Measurements from ENCODE around the gene TNS4. TPM values are rescaled to one million over a fixed set of nuclear protein-coding genes. Genes with fewer than 3 reads are reported as not detected.

Gene TNS4
- total RNA-seq, 1 donor from 2014 or later, result not detected

DNA sequence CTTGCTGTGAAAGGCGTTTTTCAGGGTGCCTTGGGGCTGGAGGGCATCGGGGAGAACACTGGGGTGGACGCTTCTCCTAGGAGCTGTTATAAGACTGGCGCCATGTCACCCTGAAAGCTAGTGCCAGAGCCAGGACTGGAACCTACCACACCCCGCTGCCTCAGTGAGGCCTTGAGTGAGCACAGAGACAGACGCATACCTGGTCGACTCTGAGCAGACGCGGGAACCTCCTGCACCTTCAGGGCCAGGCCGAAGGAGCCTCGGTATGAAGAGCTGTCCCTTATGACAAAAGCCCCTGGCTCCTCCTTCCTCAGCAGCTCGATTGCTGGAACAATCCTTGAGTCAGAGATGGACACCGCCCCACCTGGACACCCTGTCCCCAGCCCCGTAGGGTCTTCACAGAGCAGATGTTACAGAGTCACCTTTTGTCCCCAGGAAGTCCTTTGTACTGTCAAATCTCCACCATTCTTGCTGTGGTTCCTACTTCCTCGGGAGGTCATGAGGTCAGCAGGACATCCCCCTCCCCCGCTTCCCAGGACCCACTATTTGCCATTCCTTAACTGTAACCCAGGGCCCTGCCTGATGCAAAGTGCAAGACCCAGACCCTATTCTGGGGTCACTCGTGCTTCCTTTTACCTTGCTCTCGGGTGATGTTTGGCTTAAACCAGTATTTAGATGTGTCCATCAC, 17.0 kb downstream of the TNS4 start:
- no peak for DNase-seq
- TF ChIP-seq, protein P1, sequence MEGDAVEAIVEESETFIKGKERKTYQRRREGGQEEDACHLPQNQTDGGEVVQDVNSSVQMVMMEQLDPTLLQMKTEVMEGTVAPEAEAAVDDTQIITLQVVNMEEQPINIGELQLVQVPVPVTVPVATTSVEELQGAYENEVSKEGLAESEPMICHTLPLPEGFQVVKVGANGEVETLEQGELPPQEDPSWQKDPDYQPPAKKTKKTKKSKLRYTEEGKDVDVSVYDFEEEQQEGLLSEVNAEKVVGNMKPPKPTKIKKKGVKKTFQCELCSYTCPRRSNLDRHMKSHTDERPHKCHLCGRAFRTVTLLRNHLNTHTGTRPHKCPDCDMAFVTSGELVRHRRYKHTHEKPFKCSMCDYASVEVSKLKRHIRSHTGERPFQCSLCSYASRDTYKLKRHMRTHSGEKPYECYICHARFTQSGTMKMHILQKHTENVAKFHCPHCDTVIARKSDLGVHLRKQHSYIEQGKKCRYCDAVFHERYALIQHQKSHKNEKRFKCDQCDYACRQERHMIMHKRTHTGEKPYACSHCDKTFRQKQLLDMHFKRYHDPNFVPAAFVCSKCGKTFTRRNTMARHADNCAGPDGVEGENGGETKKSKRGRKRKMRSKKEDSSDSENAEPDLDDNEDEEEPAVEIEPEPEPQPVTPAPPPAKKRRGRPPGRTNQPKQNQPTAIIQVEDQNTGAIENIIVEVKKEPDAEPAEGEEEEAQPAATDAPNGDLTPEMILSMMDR (IDR thresholded peaks at IDR 0.05; ENCODE audit: borderline replicate concordance), result no peak
- Histone ChIP-seq H3K36me3 (no peaks in the 10 kb centered on the region), H3K27ac (replicated peaks) (no peak overlapping the region), H3K4me1 (peaks cover 4% of the 10 kb centered on the region), H3K9me3 (replicated peaks) (no peaks in the 10 kb centered on the region), H3K27me3 (ENCODE audit: low read depth) (no peaks in the 10 kb centered on the region), H3K4me3 (no peak overlapping the region)
- intact Hi-C loops (cut with micrococcal nuclease), result no loop called here

DNA sequence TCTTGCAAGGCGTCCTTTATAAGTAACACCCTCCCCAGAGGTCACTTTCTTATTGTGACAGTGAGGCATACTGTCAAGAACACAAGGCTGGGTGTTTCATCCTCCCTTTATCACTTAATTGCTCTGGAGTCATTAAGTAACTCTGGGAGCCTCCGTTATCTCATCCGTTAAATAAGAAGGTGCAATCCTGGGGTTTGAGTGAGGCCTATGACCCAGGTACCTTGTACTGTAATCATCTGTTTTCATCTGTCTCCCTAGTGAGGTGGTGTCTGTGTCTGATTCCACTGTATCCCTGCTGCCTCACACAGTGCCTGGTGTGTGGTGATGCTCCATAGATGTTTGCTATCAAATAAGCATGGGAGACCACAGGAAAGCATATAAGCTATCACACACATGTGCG, 17.7 kb downstream of the TNS4 start:
- Histone ChIP-seq H3K27ac (replicated peaks) (no peak overlapping the region), H3K36me3 (no peaks in the 10 kb centered on the region), H3K4me1 (peaks cover 4% of the 10 kb centered on the region), H3K9me3 (replicated peaks) (no peaks in the 10 kb centered on the region), H3K27me3 (ENCODE audit: low read depth) (no peaks in the 10 kb centered on the region), H3K4me3 (no peak overlapping the region)
- intact Hi-C loops (cut with micrococcal nuclease), result no loop called here
- TF ChIP-seq, protein P1 (IDR thresholded peaks at IDR 0.05; ENCODE audit: borderline replicate concordance), result no peak
- DNase-seq, result no peak

DNA sequence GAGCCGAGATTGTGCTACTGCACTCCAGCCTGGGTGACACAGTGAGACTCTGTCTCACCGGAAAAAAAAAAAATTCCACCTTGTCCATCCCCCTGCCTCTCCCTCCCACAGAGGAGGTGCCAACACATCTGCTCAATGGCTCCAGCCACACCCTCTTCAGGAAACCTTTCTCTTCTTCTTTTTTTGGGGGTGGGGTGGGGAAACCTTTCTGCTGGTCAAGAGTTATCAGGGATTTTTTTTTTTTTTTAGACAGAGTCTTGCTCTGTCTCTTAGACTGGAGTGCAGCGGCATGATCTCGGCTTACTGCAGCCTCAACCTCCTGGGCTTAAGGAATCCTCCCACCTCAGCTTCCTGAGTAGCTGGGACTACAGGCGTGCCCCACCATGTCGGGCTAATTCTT, 18.7 kb downstream of the TNS4 start:
- intact Hi-C loops (cut with micrococcal nuclease), result no loop called here
- DNase-seq, result no peak
- Histone ChIP-seq H3K9me3 (replicated peaks) (no peaks in the 10 kb centered on the region), H3K27ac (replicated peaks) (no peak overlapping the region), H3K4me3 (no peak overlapping the region), H3K36me3 (no peaks in the 10 kb centered on the region), H3K27me3 (ENCODE audit: low read depth) (no peaks in the 10 kb centered on the region), H3K4me1 (peaks cover 4% of the 10 kb centered on the region)
- TF ChIP-seq, protein P1 (IDR thresholded peaks at IDR 0.05; ENCODE audit: borderline replicate concordance), result no peak

DNA sequence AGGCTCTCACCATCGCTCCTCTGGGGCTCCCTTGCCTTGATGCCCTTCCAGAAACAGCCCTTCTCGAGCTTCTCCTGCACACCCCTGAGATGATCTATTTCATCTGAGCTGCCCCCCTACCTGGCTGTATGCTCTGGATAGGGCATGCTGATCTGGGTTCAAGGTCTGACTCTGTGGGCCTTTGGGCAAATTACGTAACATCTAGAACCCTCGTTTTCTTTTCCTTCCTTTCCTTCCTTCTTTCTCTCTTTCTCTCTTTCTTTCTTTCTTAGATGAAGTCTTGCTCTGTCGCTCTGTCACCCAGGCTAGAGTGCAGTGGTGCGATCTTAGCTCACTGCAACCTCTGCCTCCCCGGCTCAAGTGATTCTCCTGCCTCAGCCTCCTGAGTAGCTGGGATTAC, 20.3 kb downstream of the TNS4 start:
- DNase-seq, result no peak
- H3K27ac ChIP-seq (replicated peaks), result no peak overlapping the region

DNA sequence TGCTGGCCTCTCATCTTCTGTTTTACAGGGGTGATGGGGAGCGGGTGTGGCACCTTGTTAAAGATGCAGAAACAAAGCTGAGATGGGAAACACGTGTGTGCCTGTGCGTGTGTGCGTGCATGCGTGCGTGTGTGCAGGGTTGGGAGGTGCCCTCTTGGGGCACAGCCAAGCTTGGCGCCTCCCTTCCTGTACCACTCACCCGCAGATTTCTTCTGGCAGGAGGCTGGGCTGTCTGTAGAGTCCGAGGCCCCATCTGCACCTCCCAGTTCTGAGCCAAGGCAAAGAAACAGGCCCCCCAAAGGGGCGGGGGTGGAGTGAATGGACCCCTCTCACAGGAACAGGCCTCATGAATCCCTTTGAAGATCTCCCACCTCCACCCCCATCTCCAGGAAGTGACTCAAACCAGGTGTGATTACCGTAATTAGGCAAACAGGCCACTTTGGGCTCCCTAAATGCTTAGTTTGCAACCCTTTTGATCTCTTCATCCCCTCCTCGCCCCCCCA, 20.9 kb downstream of the TNS4 start:
- Histone ChIP-seq H3K36me3 (no peaks in the 10 kb centered on the region), H3K4me1 (peaks cover 9% of the 10 kb centered on the region), H3K9me3 (replicated peaks) (no peaks in the 10 kb centered on the region), H3K27ac (replicated peaks) (no peak overlapping the region), H3K27me3 (ENCODE audit: low read depth) (no peaks in the 10 kb centered on the region), H3K4me3 (no peak overlapping the region)
- DNase-seq, result no peak
- TF ChIP-seq, protein P1 (IDR thresholded peaks at IDR 0.05; ENCODE audit: borderline replicate concordance), result no peak
- intact Hi-C loops (cut with micrococcal nuclease), result no loop called here

More for the DNA sequence above, 20.3 kb downstream of the TNS4 start:
- Histone ChIP-seq H3K36me3 (no peaks in the 10 kb centered on the region), H3K4me1 (peaks cover 4% of the 10 kb centered on the region), H3K9me3 (replicated peaks) (no peaks in the 10 kb centered on the region), H3K4me3 (no peak overlapping the region), H3K27me3 (ENCODE audit: low read depth) (no peaks in the 10 kb centered on the region)
- TF ChIP-seq, protein P1 (IDR thresholded peaks at IDR 0.05; ENCODE audit: borderline replicate concordance), result no peak
- intact Hi-C loops (cut with micrococcal nuclease), result no loop called here

Measured in left ventricle myocardium inferior (tissue), 1 donor.